HCT116 (cell line): ENCODE data around the gene HOXA11.

Source experiments
- EGR1 ChIP-seq: IDR thresholded peaks from 2 replicates; pipeline ENCODE4 v1.6.1; 2012; ENCODE audit warnings: low read depth
- EZH2phosphoT487 ChIP-seq: fragments of 200-600 bp; IDR thresholded peaks from 2 replicates; pipeline ENCODE4 v1.6.1; 2018; ENCODE audit warnings: antibody characterized with exemption, borderline replicate concordance
- TF ChIP-seq, protein P1 (sequence below), 3 experiments: fragments of 200-600 bp in 1 of 3; sonication (generic) in 1 of 3; IDR thresholded peaks in 2 of 3; conservative IDR thresholded peaks in 1 of 3; 2 replicates each; pipeline ENCODE4 v1.5.1; 2012 to 2017; ENCODE audit warnings: low read depth in 2 of 3, low read length in 2 of 3, antibody characterized with exemption in 1 of 3, borderline replicate concordance in 1 of 3, control low read depth in 1 of 3, mild to moderate bottlenecking in 1 of 3, mixed read lengths in 1 of 3, mixed run types in 1 of 3, moderate library complexity in 1 of 3; ENCODE audit not compliant: insufficient read depth in 1 of 3
- TF ChIP-seq, protein P2 (sequence below): IDR thresholded peaks from 2 replicates; pipeline ENCODE4 v1.6.1; 2012; ENCODE audit warnings: low read depth

DNA sequence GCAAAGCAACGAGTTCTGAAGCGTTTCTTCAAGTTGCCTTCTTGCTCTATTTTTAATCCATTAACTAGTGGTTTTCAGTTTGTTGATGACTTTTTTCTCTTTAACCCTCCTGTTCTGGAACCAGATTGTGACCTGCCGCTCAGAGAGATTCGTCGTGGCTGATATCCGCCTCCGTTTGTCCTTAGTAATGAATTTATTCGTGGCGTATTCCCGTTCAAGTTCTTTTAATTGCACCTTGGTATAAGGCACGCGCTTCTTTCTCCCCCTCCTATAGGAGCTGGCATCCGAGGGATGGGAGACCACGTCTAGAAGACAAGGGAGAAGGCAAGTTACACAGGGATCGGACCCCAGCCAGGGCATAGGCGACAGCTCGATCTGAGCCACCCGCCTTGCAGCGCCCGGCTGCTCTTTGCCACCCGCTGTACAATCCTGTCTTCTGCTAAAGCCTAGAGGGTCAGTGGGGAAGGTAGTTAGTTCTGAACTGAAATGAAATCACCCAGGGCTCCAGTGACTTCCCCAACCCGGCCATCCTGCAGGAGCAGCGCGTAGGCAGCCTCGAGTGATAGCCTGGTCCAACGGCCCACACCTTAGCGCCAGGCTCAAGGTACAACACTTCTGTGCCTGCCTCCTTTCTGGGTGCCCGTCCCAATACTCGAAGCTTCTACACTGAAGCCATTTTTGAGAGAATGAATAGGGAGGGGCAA lies 13.3 kb upstream of the HOXA11 start:
- TF ChIP-seq, protein P1, sequence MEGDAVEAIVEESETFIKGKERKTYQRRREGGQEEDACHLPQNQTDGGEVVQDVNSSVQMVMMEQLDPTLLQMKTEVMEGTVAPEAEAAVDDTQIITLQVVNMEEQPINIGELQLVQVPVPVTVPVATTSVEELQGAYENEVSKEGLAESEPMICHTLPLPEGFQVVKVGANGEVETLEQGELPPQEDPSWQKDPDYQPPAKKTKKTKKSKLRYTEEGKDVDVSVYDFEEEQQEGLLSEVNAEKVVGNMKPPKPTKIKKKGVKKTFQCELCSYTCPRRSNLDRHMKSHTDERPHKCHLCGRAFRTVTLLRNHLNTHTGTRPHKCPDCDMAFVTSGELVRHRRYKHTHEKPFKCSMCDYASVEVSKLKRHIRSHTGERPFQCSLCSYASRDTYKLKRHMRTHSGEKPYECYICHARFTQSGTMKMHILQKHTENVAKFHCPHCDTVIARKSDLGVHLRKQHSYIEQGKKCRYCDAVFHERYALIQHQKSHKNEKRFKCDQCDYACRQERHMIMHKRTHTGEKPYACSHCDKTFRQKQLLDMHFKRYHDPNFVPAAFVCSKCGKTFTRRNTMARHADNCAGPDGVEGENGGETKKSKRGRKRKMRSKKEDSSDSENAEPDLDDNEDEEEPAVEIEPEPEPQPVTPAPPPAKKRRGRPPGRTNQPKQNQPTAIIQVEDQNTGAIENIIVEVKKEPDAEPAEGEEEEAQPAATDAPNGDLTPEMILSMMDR (IDR thresholded peaks at IDR 0.05 in 2 of 3, conservative IDR thresholded peaks at IDR 0.05 in 1 of 3; ENCODE audit: borderline replicate concordance in 1 of 3, insufficient read depth in 1 of 3, low read depth in 2 of 3, low read length in 2 of 3) = no peak
- TF ChIP-seq EZH2phosphoT487 (no peak), EGR1 (no peak)
- TF ChIP-seq, protein P2, sequence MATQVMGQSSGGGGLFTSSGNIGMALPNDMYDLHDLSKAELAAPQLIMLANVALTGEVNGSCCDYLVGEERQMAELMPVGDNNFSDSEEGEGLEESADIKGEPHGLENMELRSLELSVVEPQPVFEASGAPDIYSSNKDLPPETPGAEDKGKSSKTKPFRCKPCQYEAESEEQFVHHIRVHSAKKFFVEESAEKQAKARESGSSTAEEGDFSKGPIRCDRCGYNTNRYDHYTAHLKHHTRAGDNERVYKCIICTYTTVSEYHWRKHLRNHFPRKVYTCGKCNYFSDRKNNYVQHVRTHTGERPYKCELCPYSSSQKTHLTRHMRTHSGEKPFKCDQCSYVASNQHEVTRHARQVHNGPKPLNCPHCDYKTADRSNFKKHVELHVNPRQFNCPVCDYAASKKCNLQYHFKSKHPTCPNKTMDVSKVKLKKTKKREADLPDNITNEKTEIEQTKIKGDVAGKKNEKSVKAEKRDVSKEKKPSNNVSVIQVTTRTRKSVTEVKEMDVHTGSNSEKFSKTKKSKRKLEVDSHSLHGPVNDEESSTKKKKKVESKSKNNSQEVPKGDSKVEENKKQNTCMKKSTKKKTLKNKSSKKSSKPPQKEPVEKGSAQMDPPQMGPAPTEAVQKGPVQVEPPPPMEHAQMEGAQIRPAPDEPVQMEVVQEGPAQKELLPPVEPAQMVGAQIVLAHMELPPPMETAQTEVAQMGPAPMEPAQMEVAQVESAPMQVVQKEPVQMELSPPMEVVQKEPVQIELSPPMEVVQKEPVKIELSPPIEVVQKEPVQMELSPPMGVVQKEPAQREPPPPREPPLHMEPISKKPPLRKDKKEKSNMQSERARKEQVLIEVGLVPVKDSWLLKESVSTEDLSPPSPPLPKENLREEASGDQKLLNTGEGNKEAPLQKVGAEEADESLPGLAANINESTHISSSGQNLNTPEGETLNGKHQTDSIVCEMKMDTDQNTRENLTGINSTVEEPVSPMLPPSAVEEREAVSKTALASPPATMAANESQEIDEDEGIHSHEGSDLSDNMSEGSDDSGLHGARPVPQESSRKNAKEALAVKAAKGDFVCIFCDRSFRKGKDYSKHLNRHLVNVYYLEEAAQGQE = no peak
